ENCODE measurements around the gene SH3BGR.

Gene SH3BGR

GRCh38 chr21:39429445-39429844, 22.3 kb upstream of the SH3BGR start:
- Histone ChIP-seq H3K27ac (replicated peaks) (no peak overlapping the region), H3K4me3 (replicated peaks; ENCODE audit: insufficient read depth, low read length) (no peak overlapping the region), H3K27me3 (ENCODE audit: insufficient read depth, poor library complexity, severe bottlenecking) (no peaks in the 10 kb centered on the region)
- no peak for DNase-seq (ENCODE audit: low read depth in 1 of 2, low spot score in 1 of 2)
- TF ChIP-seq, protein P1, sequence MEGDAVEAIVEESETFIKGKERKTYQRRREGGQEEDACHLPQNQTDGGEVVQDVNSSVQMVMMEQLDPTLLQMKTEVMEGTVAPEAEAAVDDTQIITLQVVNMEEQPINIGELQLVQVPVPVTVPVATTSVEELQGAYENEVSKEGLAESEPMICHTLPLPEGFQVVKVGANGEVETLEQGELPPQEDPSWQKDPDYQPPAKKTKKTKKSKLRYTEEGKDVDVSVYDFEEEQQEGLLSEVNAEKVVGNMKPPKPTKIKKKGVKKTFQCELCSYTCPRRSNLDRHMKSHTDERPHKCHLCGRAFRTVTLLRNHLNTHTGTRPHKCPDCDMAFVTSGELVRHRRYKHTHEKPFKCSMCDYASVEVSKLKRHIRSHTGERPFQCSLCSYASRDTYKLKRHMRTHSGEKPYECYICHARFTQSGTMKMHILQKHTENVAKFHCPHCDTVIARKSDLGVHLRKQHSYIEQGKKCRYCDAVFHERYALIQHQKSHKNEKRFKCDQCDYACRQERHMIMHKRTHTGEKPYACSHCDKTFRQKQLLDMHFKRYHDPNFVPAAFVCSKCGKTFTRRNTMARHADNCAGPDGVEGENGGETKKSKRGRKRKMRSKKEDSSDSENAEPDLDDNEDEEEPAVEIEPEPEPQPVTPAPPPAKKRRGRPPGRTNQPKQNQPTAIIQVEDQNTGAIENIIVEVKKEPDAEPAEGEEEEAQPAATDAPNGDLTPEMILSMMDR (IDR thresholded peaks at IDR 0.05; ENCODE audit: insufficient read depth, low read length) = no peak
- TF ChIP-seq, protein P2, sequence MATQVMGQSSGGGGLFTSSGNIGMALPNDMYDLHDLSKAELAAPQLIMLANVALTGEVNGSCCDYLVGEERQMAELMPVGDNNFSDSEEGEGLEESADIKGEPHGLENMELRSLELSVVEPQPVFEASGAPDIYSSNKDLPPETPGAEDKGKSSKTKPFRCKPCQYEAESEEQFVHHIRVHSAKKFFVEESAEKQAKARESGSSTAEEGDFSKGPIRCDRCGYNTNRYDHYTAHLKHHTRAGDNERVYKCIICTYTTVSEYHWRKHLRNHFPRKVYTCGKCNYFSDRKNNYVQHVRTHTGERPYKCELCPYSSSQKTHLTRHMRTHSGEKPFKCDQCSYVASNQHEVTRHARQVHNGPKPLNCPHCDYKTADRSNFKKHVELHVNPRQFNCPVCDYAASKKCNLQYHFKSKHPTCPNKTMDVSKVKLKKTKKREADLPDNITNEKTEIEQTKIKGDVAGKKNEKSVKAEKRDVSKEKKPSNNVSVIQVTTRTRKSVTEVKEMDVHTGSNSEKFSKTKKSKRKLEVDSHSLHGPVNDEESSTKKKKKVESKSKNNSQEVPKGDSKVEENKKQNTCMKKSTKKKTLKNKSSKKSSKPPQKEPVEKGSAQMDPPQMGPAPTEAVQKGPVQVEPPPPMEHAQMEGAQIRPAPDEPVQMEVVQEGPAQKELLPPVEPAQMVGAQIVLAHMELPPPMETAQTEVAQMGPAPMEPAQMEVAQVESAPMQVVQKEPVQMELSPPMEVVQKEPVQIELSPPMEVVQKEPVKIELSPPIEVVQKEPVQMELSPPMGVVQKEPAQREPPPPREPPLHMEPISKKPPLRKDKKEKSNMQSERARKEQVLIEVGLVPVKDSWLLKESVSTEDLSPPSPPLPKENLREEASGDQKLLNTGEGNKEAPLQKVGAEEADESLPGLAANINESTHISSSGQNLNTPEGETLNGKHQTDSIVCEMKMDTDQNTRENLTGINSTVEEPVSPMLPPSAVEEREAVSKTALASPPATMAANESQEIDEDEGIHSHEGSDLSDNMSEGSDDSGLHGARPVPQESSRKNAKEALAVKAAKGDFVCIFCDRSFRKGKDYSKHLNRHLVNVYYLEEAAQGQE (IDR thresholded peaks at IDR 0.05; ENCODE audit: insufficient replicate concordance, low read depth) = no peak
- TF ChIP-seq POLR2AphosphoS5 (IDR thresholded peaks at IDR 0.05; ENCODE audit: low read depth) = no peak
- TF ChIP-seq GABPA (IDR thresholded peaks at IDR 0.05; ENCODE audit: low read depth) = no peak
- TF ChIP-seq SPI1 (IDR thresholded peaks at IDR 0.05; ENCODE audit: borderline replicate concordance, low read depth) = no peak

- DNase-seq (ENCODE audit: low read depth in 1 of 2, low spot score in 1 of 2) = no peak
- no peak for TF ChIP-seq GABPA (IDR thresholded peaks at IDR 0.05; ENCODE audit: low read depth)
- TF ChIP-seq SPI1 (IDR thresholded peaks at IDR 0.05; ENCODE audit: borderline replicate concordance, low read depth) = no peak
- no peak for TF ChIP-seq POLR2AphosphoS5 (IDR thresholded peaks at IDR 0.05; ENCODE audit: low read depth)
- TF ChIP-seq, protein P2 (IDR thresholded peaks at IDR 0.05; ENCODE audit: insufficient replicate concordance, low read depth) = no peak
- TF ChIP-seq, protein P1 (IDR thresholded peaks at IDR 0.05; ENCODE audit: insufficient read depth, low read length) = no peak
- H3K27me3 ChIP-seq (ENCODE audit: insufficient read depth, poor library complexity, severe bottlenecking) = no peaks in the 10 kb centered on the region
- no peak overlapping the region for H3K4me3 ChIP-seq (replicated peaks; ENCODE audit: insufficient read depth, low read length)
- no peak overlapping the region for H3K27ac ChIP-seq (replicated peaks)
Observed at GRCh38 chr21:39430016-39430415, 21.8 kb upstream of the SH3BGR start.

DNA sequence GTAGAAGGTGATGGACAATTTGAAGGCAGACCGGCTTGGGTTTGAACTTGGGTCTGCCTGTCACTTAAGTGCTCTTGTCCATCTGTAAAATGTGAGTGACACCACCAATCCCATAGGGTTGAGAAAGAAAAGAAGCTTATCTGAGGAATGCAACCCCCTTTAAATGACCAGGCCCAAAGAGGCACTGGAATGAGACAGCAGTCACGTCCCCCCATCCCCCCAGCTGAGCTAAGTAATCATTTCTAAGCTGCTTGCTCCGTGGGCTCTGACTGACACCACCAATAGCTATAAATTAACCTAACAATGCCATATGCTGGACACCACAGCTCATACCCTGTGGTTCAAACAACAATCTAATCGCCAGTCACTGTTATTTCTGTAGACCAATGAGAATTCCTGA, 21.3 kb upstream of the SH3BGR start:
- Histone ChIP-seq H3K27ac (replicated peaks) (no peak overlapping the region), H3K4me3 (replicated peaks; ENCODE audit: insufficient read depth, low read length) (no peak overlapping the region)

More for the DNA sequence above, 21.3 kb upstream of the SH3BGR start:
- DNase-seq (ENCODE audit: low read depth in 1 of 2, low spot score in 1 of 2) = no peak
- TF ChIP-seq POLR2AphosphoS5 (IDR thresholded peaks at IDR 0.05; ENCODE audit: low read depth) (no peak), SPI1 (IDR thresholded peaks at IDR 0.05; ENCODE audit: borderline replicate concordance, low read depth) (no peak), GABPA (IDR thresholded peaks at IDR 0.05; ENCODE audit: low read depth) (no peak)
- TF ChIP-seq, protein P2 (IDR thresholded peaks at IDR 0.05; ENCODE audit: insufficient replicate concordance, low read depth) = no peak
- TF ChIP-seq, protein P1 (IDR thresholded peaks at IDR 0.05; ENCODE audit: insufficient read depth, low read length) = no peak
- H3K27me3 ChIP-seq (ENCODE audit: insufficient read depth, poor library complexity, severe bottlenecking) = no peaks in the 10 kb centered on the region

All from HL-60 (cell line).